Type B pancreatic cell (in vitro differentiated cells): ENCODE data around the gene PWP2. TPM values are rescaled to one million over a fixed set of nuclear protein-coding genes. Genes with fewer than 3 reads are reported as not detected.

Experiments used
- DNase-seq: peaks from one replicate; pipeline ENCODE4 v3.0.0; 2021; ENCODE audit warnings: mixed read lengths; ENCODE audit not compliant: unreplicated experiment; ENCODE audit errors: extremely low spot score
- H3K27ac Mint-ChIP-seq: 2 replicates; pipeline ENCODE4 v1.8.0; 2021; ENCODE audit warnings: mild to moderate bottlenecking, mixed read lengths
- H3K27me3 Mint-ChIP-seq: 2 replicates; pipeline ENCODE4 v1.8.0; 2021; ENCODE audit warnings: mixed read lengths
- H3K36me3 Mint-ChIP-seq: 2 replicates; pipeline ENCODE4 v1.8.0; 2021; ENCODE audit warnings: mixed read lengths
- H3K4me1 Mint-ChIP-seq: one replicate; pipeline ENCODE4 v1.8.0; 2021; ENCODE audit warnings: mixed read lengths; ENCODE audit not compliant: unreplicated experiment
- H3K4me3 Mint-ChIP-seq: 2 replicates; pipeline ENCODE4 v1.8.0; 2021; ENCODE audit warnings: mild to moderate bottlenecking, mixed read lengths
- H3K9me3 Mint-ChIP-seq: 2 replicates; pipeline ENCODE4 v1.8.0; 2021; ENCODE audit warnings: mixed read lengths
- CTCF ChIP-seq: fragments of 200-600 bp; sonication (generic); conservative IDR thresholded peaks from 2 replicates; pipeline ENCODE4 v1.5.0; 2021; ENCODE audit warnings: antibody characterized with exemption, mild to moderate bottlenecking
- total RNA-seq: library from RNA; stranded (reverse); gene quantifications from 2 replicates; pipeline ENCODE4 v1.2.1, GENCODE V29; 2021; ENCODE audit warnings: low replicate concordance

The PWP2 gene
- total RNA-seq, 1 donor from 2014 or later: 5.1 TPM

- Mint-ChIP-seq H3K4me3 (no peak overlapping the region), H3K4me1 (peaks cover 17% of the 10 kb centered on the region), H3K36me3 (peaks cover 28% of the 10 kb centered on the region), H3K27me3 (no peaks in the 10 kb centered on the region), H3K9me3 (no peaks in the 10 kb centered on the region), H3K27ac (peak overlapping the region; percentile 71)
- no peak for DNase-seq
- TF ChIP-seq CTCF: no peak
Measured at GRCh38 chr21:44084496-44085241, 22.5 kb upstream of the PWP2 start.

- no peak for TF ChIP-seq CTCF
- Mint-ChIP-seq H3K27me3 (no peaks in the 10 kb centered on the region), H3K36me3 (peaks cover 30% of the 10 kb centered on the region), H3K27ac (peak overlapping the region; percentile 71), H3K4me3 (no peak overlapping the region), H3K4me1 (peaks cover 17% of the 10 kb centered on the region), H3K9me3 (no peaks in the 10 kb centered on the region)
- peak; percentile 57 for DNase-seq
Measured at GRCh38 chr21:44085491-44086321, 21.5 kb upstream of the PWP2 start.

- no peak for TF ChIP-seq CTCF
- H3K9me3 Mint-ChIP-seq: no peaks in the 10 kb centered on the region
- no peak overlapping the region for H3K27ac Mint-ChIP-seq
- no peak overlapping the region for H3K4me3 Mint-ChIP-seq
- peaks cover 30% of the 10 kb centered on the region for H3K36me3 Mint-ChIP-seq
- H3K27me3 Mint-ChIP-seq: no peaks in the 10 kb centered on the region
- DNase-seq: peak; percentile 63
- peaks cover 17% of the 10 kb centered on the region for H3K4me1 Mint-ChIP-seq
Measured at GRCh38 chr21:44086636-44087425, 20.4 kb upstream of the PWP2 start.

GRCh38 chr21:44087426-44088400 lies 19.5 kb upstream of the PWP2 start:
- Mint-ChIP-seq H3K9me3 (no peaks in the 10 kb centered on the region), H3K4me1 (peaks cover 16% of the 10 kb centered on the region), H3K27me3 (no peaks in the 10 kb centered on the region), H3K27ac (peak overlapping the region; percentile 58), H3K4me3 (no peak overlapping the region), H3K36me3 (peaks cover 27% of the 10 kb centered on the region)
- peak; percentile 49 for DNase-seq
- no peak for TF ChIP-seq CTCF

GRCh38 chr21:44088401-44088780 lies 18.8 kb upstream of the PWP2 start:
- peak overlapping the region; percentile 58 for H3K27ac Mint-ChIP-seq
- H3K9me3 Mint-ChIP-seq: no peaks in the 10 kb centered on the region
- DNase-seq: peak; percentile 47
- H3K27me3 Mint-ChIP-seq: no peaks in the 10 kb centered on the region
- H3K36me3 Mint-ChIP-seq: peaks cover 20% of the 10 kb centered on the region
- peaks cover 9% of the 10 kb centered on the region for H3K4me1 Mint-ChIP-seq
- no peak overlapping the region for H3K4me3 Mint-ChIP-seq
- no peak for TF ChIP-seq CTCF
